COLO668 (cell line): ENCODE data around the gene SFRP2.

Experiments
- DNase-seq: peaks from one replicate; lab custom pipeline; 2025; ENCODE audit not compliant: unreplicated experiment; lab: John Stamatoyannopoulos, UW

SFRP2 gene

DNA sequence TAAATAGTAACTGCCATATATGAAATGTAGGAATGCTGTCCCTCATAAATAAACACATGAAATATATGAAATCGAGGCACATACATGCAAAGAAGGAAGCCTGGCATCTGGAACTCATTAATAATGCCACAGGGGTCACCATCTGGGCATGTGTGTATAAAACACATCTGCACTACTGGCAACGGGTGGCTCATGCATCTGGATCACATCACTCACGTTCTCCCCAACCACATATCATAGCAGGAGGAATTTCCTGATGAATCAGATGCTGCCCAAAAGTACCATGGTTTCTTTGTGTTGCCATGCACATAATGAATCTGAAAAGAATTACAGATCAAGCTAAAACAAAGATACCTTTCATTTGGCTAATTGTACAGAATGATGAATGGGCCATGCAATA lies 57.6 kb downstream of the SFRP2 start:
- DNase-seq = no peak
